Inflammatory macrophage treated with lipopolysaccharide for 4 hours (primary cell): ENCODE results near the gene HOXB4.

Experiments used
- DNase-seq: peaks from one replicate; pipeline ENCODE4 v3.0.0-alpha.2; 2020

The HOXB4 gene

GRCh38 chr17:48589060-48589830 is 11.1 kb upstream of the HOXB4 start:
- DNase-seq, result no peak

DNA sequence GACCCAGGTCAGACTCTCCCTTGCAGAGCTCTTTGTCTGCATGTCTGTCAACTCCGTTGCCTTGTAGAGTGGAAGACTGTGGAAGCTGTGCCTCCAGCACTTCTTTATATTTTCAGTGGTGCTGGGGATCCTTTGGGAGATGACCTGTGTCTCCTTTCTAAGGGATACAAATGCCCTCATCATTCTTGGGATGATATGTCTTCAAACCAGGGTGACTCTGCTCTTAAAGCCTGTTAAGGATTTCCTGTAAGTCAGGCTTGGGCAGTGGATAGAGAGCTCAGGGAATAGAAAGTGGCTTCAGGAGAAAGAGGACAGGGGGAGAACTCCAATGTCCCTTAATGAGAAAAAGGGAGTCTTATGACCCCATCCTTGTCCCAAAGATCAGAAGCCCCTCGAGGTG is 10.4 kb upstream of the HOXB4 start:
- no peak for DNase-seq

DNA sequence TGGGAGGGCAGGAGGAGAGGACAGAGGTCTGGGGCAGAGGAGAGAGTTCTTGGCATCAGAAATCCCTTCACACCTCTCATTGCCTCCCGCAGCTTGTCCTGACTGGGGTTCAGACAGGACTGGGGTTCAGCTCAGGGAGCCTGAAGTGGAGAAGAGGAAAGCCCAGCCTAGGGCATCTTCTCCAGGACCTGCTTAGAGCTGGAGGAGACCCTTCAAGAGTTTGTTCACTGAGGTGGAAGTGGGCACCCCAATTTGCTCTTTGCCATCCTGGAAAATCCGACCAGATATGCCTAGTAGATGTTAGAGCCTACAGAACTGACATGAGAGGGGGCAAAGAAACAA is 9.9 kb upstream of the HOXB4 start:
- DNase-seq, result no peak

DNA sequence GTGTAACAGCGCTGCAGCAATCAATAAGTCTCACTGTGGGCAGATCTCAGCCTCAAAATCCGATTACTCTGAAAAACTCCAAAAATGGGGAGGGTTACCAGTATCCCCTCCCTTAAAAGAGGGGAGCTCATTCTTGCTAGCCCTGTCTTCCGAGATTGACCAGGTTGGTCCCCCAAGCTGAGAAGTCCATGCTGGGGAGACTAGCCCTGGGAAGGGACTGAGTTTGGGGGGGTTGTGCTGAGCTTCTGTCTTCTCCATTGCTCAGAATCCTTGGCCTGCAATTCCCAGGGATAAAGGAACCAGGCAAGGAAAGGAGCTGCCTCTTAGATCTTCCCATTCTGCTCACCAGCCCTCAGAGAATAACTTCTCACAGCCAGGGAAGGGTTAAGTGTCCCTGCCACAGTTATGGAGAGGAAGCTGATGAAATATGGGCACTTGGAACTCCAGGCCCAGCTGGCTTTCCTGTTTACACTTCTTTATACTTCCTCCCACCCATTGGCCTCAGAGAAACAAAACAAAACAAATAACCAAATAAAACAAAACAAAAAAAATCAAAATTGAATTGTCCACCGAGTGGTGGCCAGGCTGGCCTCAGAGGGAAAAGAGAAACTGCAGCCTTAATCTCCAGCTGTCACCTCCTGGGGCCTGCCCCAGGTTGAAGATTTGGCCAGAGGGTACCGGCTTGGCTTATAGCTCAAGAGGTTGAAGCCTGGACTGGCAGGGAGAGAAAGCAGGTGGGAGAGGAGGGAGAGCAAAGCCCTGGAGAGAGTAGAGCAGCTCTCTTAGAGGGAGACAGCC is 9.3 kb upstream of the HOXB4 start:
- DNase-seq, result no peak

DNA sequence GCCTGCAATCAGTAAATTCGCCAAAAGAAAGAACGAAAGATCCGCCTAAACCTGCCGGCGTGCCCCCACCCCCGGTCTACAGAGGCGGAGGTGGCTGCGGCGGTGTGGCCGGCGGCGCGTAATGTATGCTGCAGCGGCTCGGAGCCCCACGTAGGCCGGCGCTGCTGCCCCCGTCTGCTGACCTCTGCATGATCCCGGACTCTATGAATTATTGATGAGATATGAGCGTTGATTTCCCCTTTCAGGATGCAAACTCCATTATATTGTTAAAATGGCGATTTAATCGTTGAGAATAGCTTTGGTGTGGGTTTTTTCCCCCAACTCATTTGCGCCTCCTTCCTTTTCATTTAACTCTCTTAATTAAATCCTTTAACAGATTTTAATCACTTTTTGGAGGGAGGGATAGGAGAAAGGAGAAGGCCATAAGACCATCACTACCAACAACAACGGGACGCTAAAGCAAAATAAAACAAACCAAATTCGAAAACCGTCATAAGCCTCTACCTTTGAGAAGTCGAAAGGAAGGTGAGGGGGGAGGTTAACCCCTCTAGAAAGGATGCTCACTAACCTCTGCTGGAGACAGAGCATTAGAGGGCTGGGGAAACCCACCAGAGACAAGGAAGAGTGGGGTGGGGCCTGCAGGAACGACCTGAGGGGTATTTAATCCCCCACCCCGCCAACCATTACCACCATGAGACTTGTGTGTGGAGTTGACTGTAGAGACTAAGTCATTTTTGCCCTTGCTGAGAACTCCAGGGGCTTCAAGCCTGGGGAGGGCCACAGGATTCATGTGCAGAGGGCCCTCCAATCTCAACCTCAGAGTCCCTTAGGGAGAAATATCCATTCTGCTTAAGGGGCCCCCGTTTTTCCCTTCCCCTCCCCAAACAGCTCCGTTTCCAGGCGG is 8.5 kb upstream of the HOXB4 start:
- DNase-seq, result no peak

GRCh38 chr17:48584223-48584741 is 6.1 kb upstream of the HOXB4 start:
- DNase-seq, result no peak

GRCh38 chr17:48583708-48584222 is 5.6 kb upstream of the HOXB4 start:
- DNase-seq, result no peak

DNA sequence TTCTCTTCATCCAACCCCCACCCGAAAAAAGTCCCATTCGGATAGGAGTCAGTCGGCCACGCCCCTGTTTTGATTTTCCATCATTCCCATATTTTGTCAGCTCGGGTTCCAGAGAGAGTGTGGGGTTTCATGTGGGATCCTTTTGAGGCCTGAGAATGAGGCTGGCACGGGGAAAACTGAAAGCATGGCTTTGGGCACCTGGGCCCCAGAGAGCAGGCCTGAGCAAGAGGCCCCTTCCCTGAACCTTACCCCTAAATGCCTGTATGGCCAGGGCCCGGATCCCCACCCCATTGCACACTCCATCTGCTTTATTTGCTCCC is 4.6 kb upstream of the HOXB4 start:
- no peak for DNase-seq

DNA sequence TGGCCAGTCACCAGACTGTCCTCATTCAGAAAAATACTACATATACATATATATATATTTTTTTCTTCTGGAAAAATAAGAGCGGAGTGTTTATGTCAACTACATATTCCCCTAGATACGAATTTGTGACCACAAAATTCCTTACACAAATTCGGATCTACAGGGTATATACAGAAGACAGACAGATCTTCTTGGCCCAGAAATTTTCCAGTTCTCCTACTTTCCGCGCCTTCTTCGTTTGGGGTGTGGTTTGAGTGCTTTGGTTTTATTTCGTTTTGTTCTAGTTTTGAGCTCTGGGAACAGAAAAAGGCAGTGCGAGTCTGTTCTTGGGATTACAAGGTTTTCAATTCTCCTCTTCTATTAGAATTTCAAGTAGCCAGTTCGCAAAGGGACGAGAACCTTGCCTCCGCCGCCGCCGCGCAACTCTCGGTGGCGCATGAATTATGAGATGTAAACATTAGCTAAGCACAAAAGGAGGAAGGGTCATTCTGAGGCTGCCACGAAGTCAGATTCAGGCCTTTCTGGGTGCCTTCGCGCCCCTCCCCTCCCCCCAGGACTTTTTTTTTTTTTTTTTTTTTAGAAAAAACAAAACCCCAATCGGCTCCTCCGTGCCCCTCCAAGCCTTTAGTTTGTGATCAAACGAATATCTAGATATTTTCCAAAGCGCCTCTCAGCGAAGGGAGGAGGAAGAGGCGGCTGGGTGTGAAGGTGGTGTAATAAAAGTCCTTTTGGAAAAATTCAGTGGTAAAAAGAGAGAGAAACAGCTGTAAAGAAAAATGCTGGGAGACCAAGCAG is 1.8 kb upstream of the HOXB4 start:
- DNase-seq, result no peak

DNA sequence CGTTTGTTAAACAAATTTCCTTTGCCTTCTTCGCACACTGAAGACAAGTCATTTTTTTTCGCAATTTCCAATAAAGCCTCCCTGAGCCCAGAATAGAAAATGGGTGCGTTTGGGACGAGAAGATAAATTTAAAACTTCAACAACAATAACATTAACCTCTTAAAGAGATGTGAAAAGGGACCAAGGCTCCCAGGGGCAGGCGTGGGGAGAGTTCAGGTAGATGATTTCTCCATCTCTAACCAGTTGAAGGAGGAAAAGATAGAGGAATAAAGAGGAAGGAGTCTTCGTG is 1.3 kb upstream of the HOXB4 start:
- DNase-seq, result no peak

DNA sequence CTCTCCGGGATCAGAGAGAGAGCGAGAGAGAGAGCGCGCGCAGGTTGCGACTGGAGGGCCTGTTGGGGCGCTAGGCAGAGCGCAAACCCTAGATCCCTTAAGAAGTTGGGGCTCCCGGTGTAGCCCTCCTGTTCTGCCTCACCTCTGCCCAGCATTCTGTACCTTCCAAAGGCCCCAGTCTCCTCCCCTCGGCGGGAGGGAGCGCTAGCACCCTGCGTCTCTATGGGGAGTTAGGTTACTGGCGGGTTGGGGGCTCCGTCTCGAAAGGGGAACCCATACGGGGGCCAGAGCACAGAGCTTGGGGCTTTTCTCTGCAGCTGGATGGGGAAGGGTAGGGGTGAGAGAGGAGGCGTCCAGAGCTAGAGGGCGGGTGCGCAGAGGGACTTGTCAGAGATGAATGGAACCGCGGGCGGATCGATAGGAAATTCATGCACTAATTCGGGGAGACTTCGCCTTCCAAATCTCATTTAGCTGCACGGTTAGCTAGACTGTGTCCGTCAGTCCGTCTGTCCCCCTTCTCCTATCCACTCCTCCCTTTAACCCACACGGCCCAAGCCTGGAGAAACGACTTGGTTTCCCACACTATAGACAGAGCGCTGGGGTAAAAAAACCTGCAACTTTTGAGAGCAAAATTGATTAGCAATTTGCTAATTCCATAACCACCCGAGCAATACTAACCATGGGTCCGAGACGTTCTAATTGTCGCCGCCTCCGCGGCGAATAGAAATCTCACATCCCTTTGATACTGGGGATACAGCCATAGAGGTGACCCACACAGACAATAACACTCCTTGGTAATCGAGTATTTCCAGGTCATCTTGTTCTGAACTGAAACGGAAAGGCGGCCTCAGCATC is 693 bp upstream of the HOXB4 start:
- no peak for DNase-seq

GRCh38 chr17:48577330-48577945 is 712 bp downstream of the HOXB4 start:
- DNase-seq, result no peak

DNA sequence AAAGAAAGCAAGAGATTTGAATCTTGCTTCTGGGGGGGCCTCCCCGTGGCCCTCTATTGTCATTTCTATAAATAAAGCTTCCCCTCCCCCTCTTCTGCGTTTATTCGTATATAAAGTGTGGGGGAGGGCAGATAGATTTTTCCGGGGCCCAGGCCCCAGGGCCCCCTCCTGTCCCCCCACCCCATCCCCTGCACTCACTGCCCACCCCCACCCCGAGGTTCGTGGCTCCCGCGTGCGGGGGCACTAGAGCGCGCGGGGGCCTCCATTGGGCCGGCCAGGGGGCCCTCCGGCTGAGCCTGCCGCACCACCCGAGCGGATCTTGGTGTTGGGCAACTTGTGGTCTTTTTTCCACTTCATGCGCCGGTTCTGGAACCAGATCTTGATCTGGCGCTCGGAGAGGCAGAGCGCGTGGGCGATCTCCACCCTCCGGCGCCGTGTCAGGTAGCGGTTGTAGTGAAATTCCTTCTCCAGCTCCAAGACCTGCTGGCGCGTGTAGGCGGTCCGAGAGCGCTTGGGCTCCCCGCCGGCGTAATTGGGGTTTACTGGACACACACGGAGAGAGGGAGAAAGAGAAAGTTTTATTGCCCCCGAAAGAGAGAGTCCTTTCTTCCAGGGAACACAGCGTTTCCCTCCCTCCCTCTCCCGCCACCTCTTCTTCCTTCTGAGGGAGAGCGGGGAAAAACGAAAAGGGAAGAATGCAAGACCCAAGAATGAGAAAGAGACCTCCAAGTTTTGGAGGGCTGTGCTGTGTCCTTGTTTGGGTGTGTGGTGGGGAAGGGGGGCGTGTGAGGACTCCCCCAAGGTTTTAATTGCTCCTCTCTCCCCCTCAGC is 1.5 kb downstream of the HOXB4 start:
- no peak for DNase-seq

- DNase-seq, result peak; percentile 37
These were observed 2.3 kb downstream of the HOXB4 start for GRCh38 chr17:48575673-48576478.

DNA sequence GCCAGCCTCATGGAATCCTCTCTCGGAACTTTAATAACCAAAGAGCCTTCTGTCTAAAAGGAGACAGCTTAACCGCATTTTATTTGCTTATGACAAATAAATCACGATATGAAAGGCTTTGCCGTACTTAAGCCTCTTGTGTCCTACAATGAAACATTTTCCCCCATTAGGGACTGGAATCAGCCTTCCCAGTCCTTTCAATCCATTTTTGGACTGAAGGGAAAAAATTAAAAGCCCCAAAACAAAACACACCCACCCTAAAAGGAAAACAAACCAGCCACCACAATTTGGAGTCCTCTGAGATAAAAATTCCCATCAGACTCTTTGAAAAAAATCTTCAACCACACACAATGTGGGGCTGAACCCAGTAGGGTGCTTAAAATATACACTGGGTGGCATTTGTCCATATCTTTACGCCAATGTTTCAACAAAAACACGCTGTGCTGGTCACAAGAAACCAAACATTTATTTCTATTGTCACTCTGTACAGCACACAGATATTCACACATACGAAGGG is 3.0 kb downstream of the HOXB4 start:
- no peak for DNase-seq

DNA sequence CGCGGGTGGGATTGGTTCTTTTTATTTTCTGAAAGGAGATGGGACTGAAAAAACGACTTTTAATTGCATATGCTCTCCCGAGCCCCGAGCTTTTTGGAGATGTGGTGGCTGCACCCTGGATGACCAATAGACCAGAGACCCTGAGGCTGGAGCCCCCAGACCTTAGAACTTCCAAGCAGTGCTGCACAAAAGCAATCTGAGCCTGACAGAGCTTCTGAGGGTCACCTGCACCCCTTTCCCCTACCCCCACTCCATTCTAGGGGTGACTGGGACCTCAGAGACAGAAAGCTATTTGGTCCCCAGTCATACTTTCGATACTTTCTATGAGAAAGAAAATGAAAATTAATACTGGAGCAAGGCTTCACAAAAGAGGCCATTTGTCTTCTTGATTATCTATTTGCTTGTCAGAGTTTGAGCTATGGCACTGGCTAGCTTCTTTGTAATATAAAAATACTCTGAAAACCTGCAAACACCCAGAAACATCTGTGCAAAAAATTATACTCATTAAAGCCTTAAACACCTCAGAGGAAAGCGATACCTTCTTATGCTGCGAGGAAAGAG is 3.6 kb downstream of the HOXB4 start:
- no peak for DNase-seq

- no peak for DNase-seq
These were observed 6.2 kb downstream of the HOXB4 start for GRCh38 chr17:48571826-48572417.
